ENCODE data around the gene SSTR3.

The SSTR3 gene

DNA sequence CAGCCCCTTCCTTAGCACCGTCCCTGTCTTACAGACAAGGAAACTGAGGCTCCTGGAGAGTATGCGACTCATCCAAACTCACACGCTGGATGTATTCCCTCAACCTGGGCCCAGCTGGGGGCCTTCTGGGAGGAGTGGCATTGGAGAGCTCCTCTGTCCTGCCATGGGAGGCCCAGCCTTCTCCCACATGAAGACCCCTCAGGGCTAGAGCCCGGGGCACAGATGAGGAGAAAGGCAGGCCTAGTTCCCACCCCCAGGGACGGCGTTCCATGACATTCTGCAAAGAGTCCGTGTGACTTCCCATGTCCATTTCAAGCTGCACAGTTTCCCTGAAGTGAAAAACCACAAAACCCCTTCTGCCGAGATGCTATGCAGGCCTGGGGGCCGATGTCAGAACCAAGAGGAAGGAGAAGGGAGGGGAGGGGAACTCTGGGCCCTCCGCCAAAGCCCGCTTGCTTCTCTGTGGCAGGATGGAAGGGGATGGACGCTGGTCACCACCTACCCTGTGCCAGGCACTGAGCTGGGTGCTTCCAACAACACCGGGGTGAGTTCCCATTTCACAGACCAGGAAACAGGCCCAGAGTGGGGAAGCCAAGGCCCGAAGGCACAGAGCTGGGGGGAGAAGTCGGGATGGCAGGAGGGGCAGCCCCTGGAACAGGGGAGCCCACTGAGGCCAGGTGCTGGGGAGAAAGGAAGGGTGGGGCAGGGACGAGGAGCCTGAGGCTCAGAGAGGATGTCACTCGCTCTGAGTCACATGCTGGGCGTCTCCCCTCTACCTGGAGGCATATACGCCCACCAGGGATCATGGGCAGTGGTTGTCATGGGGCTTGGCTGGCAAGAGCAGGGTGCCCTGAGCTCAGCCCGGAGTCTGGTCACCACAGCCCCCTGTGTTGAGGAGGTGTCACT, 16.1 kb upstream of the SSTR3 start:
- no peak for DNase-seq

DNA sequence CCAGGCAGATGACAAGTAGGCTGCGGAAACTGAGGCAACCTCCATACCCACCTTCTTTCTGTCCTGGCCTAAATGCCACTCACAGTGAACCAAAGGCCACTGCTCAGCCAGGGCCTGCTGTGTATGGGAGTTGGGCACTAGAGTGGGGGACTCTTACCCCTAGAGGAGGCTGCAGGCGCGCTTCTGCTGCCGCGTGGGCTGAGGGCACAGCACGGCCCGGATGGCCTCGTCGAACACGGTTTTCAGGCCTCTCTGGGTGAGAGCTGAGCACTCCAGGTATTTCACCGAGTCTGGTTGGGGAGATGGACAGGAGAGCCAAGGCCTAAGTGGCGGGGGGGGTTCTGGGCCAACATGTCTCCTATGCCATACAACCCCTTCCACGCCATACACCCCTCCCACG, 14.2 kb upstream of the SSTR3 start:
- DNase-seq = no peak

DNA sequence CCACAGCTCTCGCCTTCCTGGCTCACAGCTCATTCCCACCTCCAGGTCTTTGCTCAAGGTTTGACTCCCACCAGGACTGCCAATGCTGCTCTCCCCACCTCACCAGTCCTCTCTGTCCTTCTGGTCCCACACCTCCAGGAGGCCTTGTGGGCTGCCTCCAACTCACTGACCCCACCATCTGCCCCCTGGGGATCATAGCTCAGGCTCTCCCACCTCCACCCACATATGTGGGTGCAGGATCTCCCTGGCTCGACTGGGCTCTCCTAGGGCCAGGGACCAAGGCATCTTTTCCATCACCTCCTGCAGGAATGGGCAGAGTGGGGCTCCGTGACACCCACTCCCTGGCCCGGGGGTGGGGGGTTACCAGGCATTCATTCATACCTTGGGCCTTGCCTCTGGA, 13.8 kb upstream of the SSTR3 start:
- no peak for DNase-seq

DNA sequence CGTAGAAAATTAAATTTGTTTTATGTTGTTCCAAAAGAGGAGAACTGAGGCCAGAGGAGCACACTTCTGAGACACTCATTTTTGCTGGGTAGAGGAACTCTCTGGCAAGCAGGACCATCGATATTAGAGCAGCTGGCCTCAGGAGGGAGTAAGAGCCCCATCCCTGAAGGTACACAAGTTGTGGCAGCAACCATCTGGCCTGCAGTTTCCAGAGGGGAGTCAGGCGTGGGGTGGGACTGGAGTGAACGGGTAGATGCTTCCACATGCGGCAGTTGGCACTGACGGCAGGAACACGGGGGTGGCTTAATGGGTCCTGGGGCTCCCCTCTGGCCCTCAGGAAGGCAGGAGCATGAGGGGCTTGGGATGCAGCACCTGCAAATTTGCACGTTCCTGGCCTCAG, 13.2 kb upstream of the SSTR3 start:
- peak; percentile 73 for DNase-seq

DNA sequence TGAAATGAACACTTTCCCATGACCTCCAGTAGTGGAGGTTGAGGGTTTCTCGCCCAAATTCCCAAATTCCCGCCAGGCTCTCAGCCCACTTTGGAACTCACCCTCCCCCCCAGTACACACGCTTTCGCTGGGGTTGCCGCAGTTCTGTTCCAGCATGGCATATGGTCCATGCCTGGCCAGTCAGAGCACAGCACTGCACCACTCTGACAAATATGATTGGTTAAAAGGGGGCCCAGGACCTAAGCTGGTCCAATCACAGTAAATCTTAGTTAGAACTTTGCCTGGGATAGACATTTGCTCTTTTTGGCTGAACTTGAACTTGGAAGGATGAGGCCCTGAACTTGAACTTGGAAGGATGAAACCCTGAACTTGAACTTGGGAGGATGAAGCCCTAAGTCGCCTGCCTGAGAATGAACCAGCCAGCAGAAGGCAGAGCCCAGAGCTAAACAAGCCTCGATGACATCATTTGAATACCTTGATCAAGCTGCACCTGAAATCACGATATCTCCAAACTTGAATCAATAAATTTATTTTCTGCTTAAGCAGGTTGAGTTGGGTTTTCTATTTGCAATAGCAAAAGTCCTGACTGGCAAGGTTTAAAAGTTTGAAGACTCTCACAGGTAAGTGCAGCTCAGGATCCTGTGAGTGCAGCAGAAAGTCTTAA, 12.6 kb upstream of the SSTR3 start:
- DNase-seq = no peak

DNA sequence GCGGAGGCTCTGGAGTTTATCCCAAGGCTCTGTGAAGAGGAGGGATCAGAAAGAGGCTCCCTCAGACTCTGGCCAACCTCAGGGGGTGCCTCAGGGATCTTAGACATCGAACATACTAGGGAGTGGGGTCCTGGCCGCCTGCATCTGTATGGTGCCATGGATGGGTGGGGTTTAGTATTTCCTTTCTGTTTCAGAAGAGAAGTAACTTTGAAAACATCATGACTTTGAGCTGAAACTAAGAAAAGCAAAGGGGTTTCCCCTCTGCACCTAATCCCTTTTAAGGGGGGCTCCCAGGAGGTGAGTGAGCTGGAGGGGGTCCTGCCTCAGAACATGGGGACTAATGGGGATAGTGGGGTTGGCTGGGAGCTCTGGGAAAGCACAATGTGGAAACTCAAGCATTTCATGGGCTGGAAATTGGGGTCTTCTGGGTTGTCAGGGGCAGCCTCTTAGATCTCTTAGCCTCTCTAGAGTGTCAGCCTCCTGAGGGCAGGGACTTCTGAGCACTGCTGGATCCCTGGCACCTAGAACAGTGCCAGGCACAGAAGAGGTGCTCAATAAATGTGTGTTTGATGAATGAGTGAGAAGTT, 11.8 kb upstream of the SSTR3 start:
- DNase-seq = no peak

DNA sequence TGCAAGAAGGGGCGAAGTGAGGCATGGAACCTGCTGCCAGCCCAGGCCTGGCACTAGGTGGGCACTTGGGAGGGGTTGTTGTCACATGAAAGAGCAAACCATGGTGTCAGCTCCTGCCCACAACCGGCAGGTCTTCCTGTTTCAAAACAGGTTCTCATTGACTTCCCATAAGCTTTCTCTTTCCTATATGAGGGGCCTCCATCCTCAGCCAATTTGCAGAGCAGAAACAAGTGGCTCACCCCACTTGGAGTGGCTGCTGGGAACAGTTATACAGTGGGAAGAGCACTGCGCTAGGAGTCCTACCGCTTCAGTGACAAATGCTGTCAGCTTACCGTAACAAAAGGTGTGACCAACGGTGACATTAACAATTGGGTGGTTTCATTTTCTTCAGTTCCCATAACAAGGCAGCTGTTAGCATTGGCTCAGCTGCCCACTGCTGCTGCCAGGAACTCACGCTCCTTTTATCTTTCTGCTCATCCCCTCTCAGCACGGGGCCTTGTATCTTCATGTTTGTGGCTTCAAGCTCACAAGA, 10.2 kb upstream of the SSTR3 start:
- DNase-seq = no peak

DNA sequence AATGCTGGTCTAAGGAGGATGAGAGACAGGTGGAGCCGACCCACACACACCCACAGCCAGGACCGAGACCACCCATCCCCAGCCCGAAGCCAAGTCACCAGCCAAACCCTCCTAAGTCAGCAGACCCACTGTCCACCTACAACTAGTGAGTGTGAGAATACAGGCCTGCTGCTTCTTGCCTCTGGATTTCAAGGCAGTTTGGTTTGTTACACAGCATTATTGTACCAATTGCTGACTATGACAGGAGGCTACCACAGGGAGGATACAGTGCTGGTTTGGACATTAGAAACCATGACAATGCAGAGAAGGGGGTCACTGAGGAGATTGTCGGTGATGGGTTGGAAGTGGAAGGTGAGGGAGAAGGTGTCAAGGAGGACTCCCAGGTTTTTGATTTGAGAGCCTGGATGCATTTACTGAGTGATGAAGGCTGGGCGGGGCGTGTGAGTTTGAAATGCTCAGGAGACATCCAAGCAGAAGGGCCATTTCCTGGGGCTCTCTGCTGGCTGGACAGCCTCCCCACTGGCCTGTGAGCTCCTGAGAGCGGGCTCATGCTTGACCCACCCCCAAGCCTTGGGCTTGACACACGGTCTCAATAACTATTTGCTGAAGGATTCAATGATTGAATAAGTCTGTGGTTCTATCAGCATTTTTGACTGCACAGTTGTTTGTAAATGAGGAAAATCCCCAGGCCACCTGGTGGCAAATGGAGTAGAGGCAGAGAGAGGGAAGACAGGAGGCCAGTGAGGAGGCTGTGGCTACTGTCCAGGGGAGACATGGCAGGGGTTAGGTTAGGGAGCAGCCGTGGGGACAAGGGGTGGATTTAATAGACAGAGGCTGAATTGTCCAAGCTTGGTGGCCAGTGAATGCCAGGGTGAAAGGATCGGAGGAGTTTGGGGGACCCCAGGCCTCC, 9.4 kb upstream of the SSTR3 start:
- no peak for DNase-seq

DNA sequence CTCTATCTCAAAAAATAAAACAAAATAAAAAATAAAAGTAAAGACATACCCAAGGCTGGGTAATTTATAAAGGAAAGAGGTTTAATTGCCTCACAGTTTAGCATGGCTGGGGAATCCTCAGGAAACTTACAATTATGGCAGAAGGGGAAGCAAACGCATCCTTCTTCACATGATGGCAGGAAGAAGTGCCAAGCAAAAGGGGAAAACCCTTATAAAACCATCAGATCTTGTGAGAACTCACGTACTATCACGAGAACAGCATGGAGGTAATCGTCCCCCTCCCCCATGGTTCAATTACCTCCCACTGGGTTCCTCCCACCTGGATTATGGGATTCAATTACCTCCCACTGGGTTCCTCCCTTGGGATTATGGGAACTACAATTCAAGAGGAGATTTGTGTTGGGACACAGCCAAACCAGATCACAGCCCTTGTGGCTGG, 8.3 kb upstream of the SSTR3 start:
- DNase-seq = no peak

DNA sequence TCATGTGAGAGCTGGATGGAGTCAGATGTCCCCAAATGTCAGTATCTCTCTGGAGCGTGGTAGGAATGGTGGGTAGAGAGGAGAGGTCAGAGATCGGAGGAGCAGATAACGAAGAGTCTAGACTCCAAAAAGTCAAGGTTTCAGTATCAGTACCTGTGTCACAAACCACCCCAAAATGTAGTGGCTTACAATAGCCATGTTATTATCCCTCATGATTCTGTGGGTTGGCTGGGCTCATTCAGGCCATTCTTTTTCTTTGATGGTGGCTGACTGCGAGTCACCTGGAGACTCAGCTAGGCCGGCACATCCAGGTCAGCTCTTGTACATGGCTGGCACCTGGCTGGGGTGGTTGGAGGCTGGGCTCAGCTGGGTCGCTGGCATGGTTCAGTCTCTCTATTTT, 7.3 kb upstream of the SSTR3 start:
- DNase-seq = no peak

DNA sequence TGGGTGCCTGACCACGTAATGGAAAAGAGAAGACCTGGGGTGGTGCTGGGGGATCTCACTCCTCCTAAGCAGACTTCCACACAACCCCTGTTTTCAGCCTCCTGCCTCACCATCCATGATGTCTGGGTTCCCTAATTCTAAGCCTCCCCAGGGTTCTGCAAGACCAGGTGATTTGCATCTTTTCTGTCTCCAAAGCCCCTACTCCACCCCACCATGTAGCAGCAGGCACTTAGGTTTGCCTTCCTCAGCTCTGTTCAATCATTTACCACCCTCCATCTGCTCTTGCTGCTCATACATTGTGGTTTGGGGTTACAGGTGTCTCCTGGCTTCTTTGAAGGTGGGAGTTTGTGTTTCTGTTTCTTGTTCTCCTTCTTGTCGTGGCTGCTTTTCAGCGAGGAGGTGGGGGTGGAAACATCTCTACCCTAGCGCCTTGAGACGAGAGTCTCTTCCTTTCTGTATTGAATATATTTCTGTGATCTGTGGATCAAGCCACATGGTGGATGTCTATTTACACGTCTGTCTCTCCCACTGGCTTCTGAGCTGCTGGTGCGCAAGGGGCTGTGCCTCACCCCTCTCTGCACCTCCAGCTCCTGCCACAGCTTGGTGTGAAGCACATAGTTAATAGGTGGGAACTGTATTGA, 6.6 kb upstream of the SSTR3 start:
- DNase-seq = no peak

DNA sequence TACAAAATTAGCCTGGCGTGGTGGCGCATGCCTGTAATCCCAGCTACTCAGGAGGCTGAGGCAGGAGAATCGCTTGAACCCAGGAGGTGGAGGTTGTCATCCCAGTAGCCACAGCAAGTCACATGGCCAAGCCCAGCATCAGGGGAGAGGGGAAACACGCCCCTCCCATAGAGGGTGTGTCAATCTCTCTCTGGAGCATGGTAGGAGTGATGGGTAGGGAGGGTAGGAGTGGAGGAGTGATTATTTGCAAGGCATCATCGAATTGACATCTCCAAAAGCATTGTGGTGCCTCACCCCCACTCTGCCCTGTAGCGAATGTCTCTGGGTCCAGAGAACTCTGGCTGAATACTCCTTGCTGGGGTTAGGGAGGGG, 6.1 kb upstream of the SSTR3 start:
- no peak for DNase-seq

DNA sequence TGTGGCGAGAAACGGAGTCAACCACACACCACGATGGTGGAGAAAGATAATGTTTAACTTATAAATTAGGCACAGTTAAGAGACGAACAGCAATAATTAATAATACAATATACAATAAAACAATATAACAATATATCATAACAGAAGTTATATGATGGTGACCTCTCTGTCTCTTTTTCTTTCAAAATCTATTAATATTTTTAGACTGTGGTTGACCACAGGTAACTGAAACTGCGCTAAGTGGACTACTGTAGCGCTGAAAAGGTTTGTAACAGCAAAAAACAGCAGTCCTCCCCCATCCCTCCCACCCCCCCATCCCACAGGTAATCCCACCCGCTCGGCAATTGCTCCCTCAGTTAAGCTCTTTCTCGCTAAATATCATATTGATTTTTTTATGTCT, 3.6 kb upstream of the SSTR3 start:
- DNase-seq = no peak

DNA sequence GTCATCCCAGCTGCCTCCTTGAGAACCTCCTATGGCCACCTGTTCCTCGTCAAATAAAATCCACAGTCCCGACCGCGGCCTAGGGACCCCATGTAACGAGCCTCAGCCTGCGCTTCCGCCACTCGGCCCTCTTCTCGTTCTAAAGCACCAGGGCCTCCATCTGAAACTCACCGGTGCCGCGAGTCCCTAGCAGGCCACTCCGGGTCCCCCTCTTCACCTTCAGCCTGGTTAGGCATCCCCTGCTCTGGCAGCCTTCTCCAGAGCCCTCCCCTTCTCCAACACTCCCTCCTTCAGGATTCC, 2.4 kb upstream of the SSTR3 start:
- no peak for DNase-seq

DNA sequence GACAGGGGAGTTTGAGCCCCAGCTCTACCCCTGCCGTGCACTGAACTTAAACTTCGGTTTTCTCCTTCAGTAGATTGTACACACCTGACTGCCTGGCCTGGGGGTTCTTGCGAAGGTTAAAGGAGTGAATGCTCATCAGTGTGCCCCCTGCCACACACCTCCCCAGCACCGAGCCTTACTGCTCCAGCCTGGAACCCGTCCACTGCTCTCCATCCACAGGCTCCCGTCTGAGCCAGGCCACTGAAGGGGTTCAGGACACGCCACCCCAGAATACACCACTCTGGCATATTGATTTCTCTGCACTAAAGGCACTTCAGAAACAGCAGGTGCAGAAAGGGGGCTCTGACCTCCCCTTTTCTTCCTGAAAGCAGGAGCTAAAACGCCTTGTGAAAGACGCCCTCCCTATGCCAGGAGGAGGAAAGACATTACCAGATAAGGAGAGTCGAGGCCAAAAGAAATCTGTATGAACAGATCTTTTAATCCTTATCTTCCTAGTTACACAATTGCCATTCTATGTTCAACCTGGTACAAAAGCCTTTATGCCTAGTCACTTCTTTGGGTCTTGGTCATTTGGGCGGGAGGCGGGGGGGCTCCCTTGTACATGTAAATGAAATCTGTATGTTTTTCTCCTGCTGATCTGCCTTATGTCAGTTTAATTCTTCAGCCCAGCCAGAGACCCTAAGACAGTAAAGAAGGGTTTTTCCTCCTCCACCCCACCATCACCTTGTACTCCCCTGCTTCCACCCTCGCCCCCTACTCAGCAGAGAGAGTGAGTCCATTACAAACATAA, 1.9 kb upstream of the SSTR3 start:
- no peak for DNase-seq

DNA sequence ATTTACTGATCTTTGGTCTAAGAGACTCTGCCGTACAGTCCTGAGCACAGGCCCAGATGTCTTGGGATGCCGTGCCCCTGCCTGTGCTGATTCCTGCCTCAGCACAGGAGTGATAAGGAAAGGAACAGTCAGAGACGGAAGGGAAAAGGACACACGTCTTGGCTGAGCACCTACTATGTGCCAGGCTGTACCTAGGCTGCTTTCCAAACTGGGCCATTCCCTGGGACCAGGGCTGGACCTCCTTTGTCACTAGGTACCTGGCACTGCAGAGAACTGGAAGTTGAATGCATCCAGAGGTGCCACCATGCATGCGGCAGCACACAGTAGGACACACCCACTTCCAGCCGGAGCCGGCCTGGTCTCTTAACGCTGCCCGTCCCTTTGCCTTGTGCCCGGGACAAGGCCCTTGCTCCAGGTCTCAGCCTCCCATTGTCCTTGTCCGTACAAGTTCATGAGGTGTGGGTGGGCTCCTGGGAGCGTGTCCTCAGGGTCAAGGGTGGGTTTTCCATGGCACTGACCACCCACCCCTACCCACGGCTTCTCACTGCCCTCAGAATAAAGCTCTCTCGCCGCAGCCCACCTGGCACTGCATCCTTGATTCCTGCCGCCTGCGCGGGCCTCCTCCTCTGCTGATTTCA, 1.1 kb upstream of the SSTR3 start:
- no peak for DNase-seq

DNA sequence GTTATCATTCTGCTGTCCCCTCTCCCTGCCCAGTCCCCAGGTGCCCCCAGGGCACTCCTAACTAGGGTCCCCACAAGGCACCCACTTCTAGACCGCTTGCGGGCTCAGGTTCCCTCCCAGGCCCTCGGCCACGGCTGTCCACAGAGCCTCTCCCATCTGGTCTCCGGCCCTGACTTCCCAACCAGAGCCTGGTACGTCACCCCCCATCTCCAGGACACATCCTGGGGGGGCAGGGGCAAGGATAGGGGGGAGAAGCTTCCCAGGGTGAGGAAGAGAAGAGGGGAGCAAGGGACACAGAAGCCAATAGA, 457 bp downstream of the SSTR3 start:
- no peak for DNase-seq

DNA sequence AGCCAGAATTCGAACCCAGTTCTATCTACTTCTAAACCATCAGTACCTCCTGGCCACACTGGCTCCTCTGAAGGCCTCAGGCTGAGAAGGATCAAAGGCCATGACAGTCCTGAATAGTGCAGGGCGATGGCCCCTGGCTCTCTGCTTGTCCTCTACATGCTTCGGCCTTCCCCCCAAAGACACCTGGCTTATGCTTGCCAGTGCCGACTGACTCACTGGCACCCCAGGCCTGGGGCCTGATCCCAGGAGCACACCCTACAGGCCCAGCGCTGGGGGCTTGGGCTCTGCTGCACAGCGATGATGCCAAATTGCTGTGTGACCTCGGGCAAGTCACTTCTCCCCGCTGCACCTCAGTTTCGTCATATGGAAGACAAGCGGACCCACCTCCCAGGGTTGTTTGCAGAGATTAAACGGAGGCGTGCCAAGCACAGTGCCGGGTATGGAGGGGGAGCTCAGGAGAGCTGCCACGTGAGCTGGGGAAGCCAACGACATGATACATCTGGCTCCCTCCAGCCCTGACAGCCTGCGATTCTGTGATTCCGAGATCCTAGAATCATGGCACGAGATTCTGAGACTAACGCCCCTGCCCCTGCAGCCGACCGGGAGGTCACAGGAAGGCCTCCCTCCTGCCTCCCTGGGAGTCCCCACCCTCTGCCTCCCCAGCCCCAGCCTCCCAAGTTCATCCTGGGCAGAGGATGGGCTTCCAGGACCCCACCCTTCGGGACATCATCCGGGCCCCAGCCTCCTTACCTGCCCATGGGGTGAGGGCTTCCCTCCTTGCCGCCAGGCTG, 1.0 kb downstream of the SSTR3 start:
- DNase-seq = no peak

DNA sequence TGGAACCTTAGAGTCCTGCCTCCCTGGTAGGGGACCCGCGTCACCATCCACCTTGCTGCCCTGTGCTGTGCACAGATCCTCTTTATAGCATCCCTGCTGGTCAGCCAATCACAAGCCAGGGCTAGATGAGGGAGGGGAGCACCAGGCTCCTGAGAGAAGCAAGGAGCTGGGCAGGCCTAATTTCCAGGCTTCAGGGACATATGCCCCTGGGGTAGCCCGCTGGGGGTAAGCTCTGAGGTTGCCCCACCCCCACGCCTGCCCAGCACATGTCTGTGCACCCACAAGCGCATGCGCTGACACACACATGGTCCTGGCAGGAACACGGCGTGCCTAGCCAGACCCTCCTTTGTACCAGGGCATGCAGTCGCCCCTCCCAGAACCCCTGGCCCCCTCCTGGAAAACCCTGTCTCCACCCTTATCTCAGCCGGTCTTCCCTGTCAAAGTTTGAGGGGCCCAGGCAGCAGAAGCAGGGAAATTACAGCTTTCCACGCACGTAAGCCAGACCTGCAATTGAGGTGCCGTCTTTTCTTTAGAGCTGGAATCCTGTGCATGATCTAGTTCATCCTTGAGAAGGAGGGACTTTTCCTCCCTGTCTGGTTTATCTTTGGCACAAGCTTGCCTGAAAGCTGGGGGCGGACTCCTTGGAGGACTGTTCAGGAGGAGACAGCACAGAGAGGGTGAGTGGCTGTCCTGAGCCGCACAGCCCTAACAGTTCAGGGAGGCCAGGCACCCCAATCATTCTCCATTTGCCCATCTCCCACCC, 2.1 kb downstream of the SSTR3 start:
- no peak for DNase-seq
